Upper lobe of right lung (tissue), 1 donor: Measurements from ENCODE around the gene PRELP. TPM values are rescaled to one million over a fixed set of nuclear protein-coding genes. Genes with fewer than 3 reads are reported as not detected.

Experiments
- ATAC-seq: fragments of 200-7000 bp; cut with Tn5 transposase; one replicate; pipeline ENCODE4 v1.9.1; 2020; ENCODE audit warnings: mild to moderate bottlenecking, moderate library complexity
- DNase-seq: peaks from one replicate; pipeline ENCODE4 v3.0.0-alpha.2; 2020
- H3K27ac ChIP-seq: fragments of 200-600 bp; one replicate; pipeline ENCODE4 v1.8.0; 2022
- H3K27me3 ChIP-seq: fragments of 200-600 bp; one replicate; pipeline ENCODE4 v1.8.0; 2022; ENCODE audit warnings: mild to moderate bottlenecking
- H3K36me3 ChIP-seq: fragments of 200-600 bp; one replicate; pipeline ENCODE4 v1.8.0; 2022
- H3K4me1 ChIP-seq: fragments of 200-600 bp; one replicate; pipeline ENCODE4 v1.8.0; 2022
- H3K4me3 ChIP-seq: fragments of 200-600 bp; one replicate; pipeline ENCODE4 v1.8.0; 2022; ENCODE audit warnings: mild to moderate bottlenecking
- H3K9me3 ChIP-seq: fragments of 200-600 bp; one replicate; pipeline ENCODE4 v1.8.0; 2022
- CTCF ChIP-seq: fragments of 200-600 bp; IDR thresholded peaks from one replicate; pipeline ENCODE4 v1.8.0; 2022; ENCODE audit warnings: antibody characterized with exemption
- intact Hi-C: fragments of 100-400 bp; cut with DNase I; formaldehyde crosslinking; loops from one replicate; pipeline ENCODE4 v1.11.0; 2022
- total RNA-seq: library from RNA; stranded (reverse); fragmentation: NEBNext Ultra II Directional; extraction: Animal tissue kit (Norgen Biotek cat#: 25700); gene quantifications from one replicate; pipeline ENCODE4 v1.2.1, GENCODE V29; 2021
- donor health status: DM: no; HTN: yes; CAD: no; lungs with severe emphysema.

PRELP gene
- total RNA-seq, 1 donor from 2014 or later = 91.8 TPM

GRCh38 chr1:203471841-203472240 is 3.8 kb upstream of the PRELP start:
- Histone ChIP-seq H3K4me3 (no peak overlapping the region), H3K27ac (no peak overlapping the region), H3K9me3 (no peaks in the 10 kb centered on the region), H3K27me3 (no peaks in the 10 kb centered on the region), H3K36me3 (no peaks in the 10 kb centered on the region), H3K4me1 (peaks cover under 1% of the 10 kb centered on the region)
- intact Hi-C loops = no loop called here
- no peak for TF ChIP-seq CTCF
- ATAC-seq (no peak), DNase-seq (no peak)

- intact Hi-C loops = no loop called here
- H3K27ac ChIP-seq = no peak overlapping the region
- ATAC-seq (no peak), DNase-seq (peak; percentile 3)
- H3K36me3 ChIP-seq = no peaks in the 10 kb centered on the region
- no peaks in the 10 kb centered on the region for H3K27me3 ChIP-seq
- no peaks in the 10 kb centered on the region for H3K9me3 ChIP-seq
- no peaks in the 10 kb centered on the region for H3K4me1 ChIP-seq
- no peak for TF ChIP-seq CTCF
- no peak overlapping the region for H3K4me3 ChIP-seq
Observed at GRCh38 chr1:203473281-203473680, 2.3 kb upstream of the PRELP start.

GRCh38 chr1:203473781-203474305 is 1.8 kb upstream of the PRELP start:
- H3K36me3 ChIP-seq = no peaks in the 10 kb centered on the region
- H3K9me3 ChIP-seq = no peaks in the 10 kb centered on the region
- TF ChIP-seq CTCF = no peak
- peak; percentile 22 for DNase-seq
- ATAC-seq = no peak
- no peaks in the 10 kb centered on the region for H3K4me1 ChIP-seq
- no peak overlapping the region for H3K4me3 ChIP-seq
- H3K27me3 ChIP-seq = no peaks in the 10 kb centered on the region
- intact Hi-C loops = no loop called here
- H3K27ac ChIP-seq = no peak overlapping the region

- ATAC-seq = no peak
- H3K4me1 ChIP-seq = peaks cover 13% of the 10 kb centered on the region
- intact Hi-C loops = no loop called here
- peak overlapping the region; percentile 76 for H3K27ac ChIP-seq
- DNase-seq = no peak
- H3K4me3 ChIP-seq = peak overlapping the region; percentile 46
- no peaks in the 10 kb centered on the region for H3K27me3 ChIP-seq
- H3K36me3 ChIP-seq = no peaks in the 10 kb centered on the region
- no peaks in the 10 kb centered on the region for H3K9me3 ChIP-seq
- TF ChIP-seq CTCF = no peak
Observed at GRCh38 chr1:203476216-203476814, 709 bp downstream of the PRELP start.

GRCh38 chr1:203477748-203478147 is 2.1 kb downstream of the PRELP start:
- peaks cover 19% of the 10 kb centered on the region for H3K4me1 ChIP-seq
- no peaks in the 10 kb centered on the region for H3K36me3 ChIP-seq
- intact Hi-C loops = no loop called here
- peak overlapping the region; percentile 46 for H3K4me3 ChIP-seq
- H3K27me3 ChIP-seq = no peaks in the 10 kb centered on the region
- no peaks in the 10 kb centered on the region for H3K9me3 ChIP-seq
- peak overlapping the region; percentile 76 for H3K27ac ChIP-seq
- ATAC-seq = no peak
- no peak for DNase-seq
- no peak for TF ChIP-seq CTCF
